Neuronal stem cell (in vitro differentiated cells): Measurements from ENCODE around the gene RNF213.
A peak's percentile ranks its signal among the peaks of the same experiment; 100 is the strongest.

ENCODE experiments used
- DNase-seq: peaks from one replicate; pipeline ENCODE4 v3.0.0-alpha.2; 2013; ENCODE audit warnings: low spot score
- H2AFZ ChIP-seq: one replicate; pipeline ENCODE4 v1.6.1; 2013; ENCODE audit warnings: mild to moderate bottlenecking, low read length, inconsistent platforms
- H2AK5ac ChIP-seq: 2 replicates; pipeline ENCODE4 v1.6.1; 2013; ENCODE audit warnings: low read depth, mild to moderate bottlenecking, inconsistent platforms, low read length, moderate library complexity, mixed read lengths
- H2BK120ac ChIP-seq: 2 replicates; pipeline ENCODE4 v1.6.1; 2013; ENCODE audit warnings: low read depth, mild to moderate bottlenecking, inconsistent platforms, low read length, moderate library complexity, mixed read lengths
- H2BK12ac ChIP-seq: one replicate; pipeline ENCODE4 v1.6.1; 2013; ENCODE audit warnings: low read length, inconsistent platforms
- H2BK15ac ChIP-seq: 2 replicates; pipeline ENCODE4 v1.6.1; 2013; ENCODE audit warnings: mild to moderate bottlenecking, low read length, inconsistent platforms, mixed read lengths
- H2BK5ac ChIP-seq: one replicate; pipeline ENCODE4 v1.6.1; 2013; ENCODE audit warnings: inconsistent platforms, mild to moderate bottlenecking, low read length, moderate library complexity
- H3K14ac ChIP-seq: one replicate; pipeline ENCODE4 v1.6.1; 2013; ENCODE audit warnings: low read length, inconsistent platforms
- H3K18ac ChIP-seq: 2 replicates; pipeline ENCODE4 v1.6.1; 2013; ENCODE audit warnings: low read length, inconsistent platforms
- H3K23ac ChIP-seq: 2 replicates; pipeline ENCODE4 v1.6.1; 2013; ENCODE audit warnings: low read depth, mild to moderate bottlenecking, mixed read lengths, low read length, inconsistent platforms; ENCODE audit not compliant: poor library complexity
- H3K27ac ChIP-seq: replicated peaks from 3 replicates; pipeline ENCODE4 v1.5.1; 2013; ENCODE audit warnings: low read length, inconsistent platforms
- H3K27me3 ChIP-seq, 3 experiments: 2 replicates each; pipeline ENCODE4 v1.6.1; 2013; ENCODE audit warnings: low read length in 3 of 3, mild to moderate bottlenecking in 2 of 3, inconsistent platforms in 1 of 3, low read depth in 1 of 3, mixed read lengths in 1 of 3, moderate library complexity in 1 of 3; ENCODE audit not compliant: control insufficient read depth in 3 of 3, insufficient read depth in 3 of 3
- H3K36me3 ChIP-seq, 2 donors: replicated peaks in 1 of 2; 2 replicates each; pipeline ENCODE4 v1.6.1; 2013; ENCODE audit warnings: low read length in 2 of 2; ENCODE audit not compliant: control insufficient read depth in 2 of 2, insufficient read depth in 2 of 2
- H3K4ac ChIP-seq: 2 replicates; pipeline ENCODE4 v1.6.1; 2013; ENCODE audit warnings: inconsistent platforms, mild to moderate bottlenecking, low read length, moderate library complexity
- H3K4me1 ChIP-seq, 2 donors: 1 replicate in 1 of 2; 2 replicates in 1 of 2; pipeline ENCODE4 v1.6.1; 2013; ENCODE audit warnings: low read length in 2 of 2, low read depth in 1 of 2; ENCODE audit not compliant: control insufficient read depth in 2 of 2, insufficient read depth in 1 of 2
- H3K4me2 ChIP-seq: one replicate; pipeline ENCODE4 v1.6.1; 2013; ENCODE audit warnings: mild to moderate bottlenecking, low read length, inconsistent platforms; ENCODE audit not compliant: insufficient read depth, poor library complexity, severe bottlenecking
- H3K4me3 ChIP-seq, 2 donors: 2 replicates each; pipeline ENCODE4 v1.5.1; 2013; ENCODE audit warnings: low read length in 2 of 2, mild to moderate bottlenecking in 2 of 2, inconsistent platforms in 1 of 2, moderate library complexity in 1 of 2
- H3K79me1 ChIP-seq: one replicate; pipeline ENCODE4 v1.6.1; 2013; ENCODE audit warnings: low read depth, mild to moderate bottlenecking, inconsistent platforms, low read length, moderate library complexity
- H3K9ac ChIP-seq: one replicate; pipeline ENCODE4 v1.6.1; 2013; ENCODE audit warnings: mild to moderate bottlenecking, low read depth, low read length, inconsistent platforms; ENCODE audit not compliant: poor library complexity
- H3K9me3 ChIP-seq, 2 donors: replicated peaks in 1 of 2; 2 replicates each; pipeline versions ENCODE3 to v1.6.1; 2013; ENCODE audit warnings: low read length in 2 of 2, mild to moderate bottlenecking in 2 of 2, inconsistent platforms in 1 of 2, low read depth in 1 of 2, mixed read lengths in 1 of 2, moderate library complexity in 1 of 2; ENCODE audit not compliant: control insufficient read depth in 2 of 2, insufficient read depth in 1 of 2
- H4K8ac ChIP-seq: one replicate; pipeline ENCODE4 v1.6.1; 2013; ENCODE audit warnings: low read depth, mild to moderate bottlenecking, inconsistent platforms, low read length, moderate library complexity
- H4K91ac ChIP-seq: one replicate; pipeline ENCODE4 v1.6.1; 2013; ENCODE audit warnings: low read length, low read depth, mild to moderate bottlenecking, inconsistent platforms; ENCODE audit not compliant: poor library complexity
- WGBS, 2 donors: extraction: QIAGEN DNeasy Blood & Tissue Kit; methylation state at CpG; one replicate each; pipeline ENCODE4 v1.1.7; 2013; ENCODE audit warnings: missing lambda C conversion rate in 2 of 2, mixed read lengths in 1 of 2; ENCODE audit not compliant: insufficient read length in 2 of 2, insufficient replicate concordance in 1 of 2; ENCODE audit errors: extremely low coverage in 2 of 2; 5-methylcytosine and 5-hydroxymethylcytosine counted together

RNF213 gene

GRCh38 chr17:80213643-80213975 lies 47.0 kb upstream of the RNF213 start:
- Histone ChIP-seq H3K4me1 (no peaks in the 10 kb centered on the region), H2AK5ac (no peak overlapping the region), H2AFZ (no peak overlapping the region), H3K79me1 (peaks cover 7% of the 10 kb centered on the region), H3K36me3 (peaks cover 23 to 64% of the 10 kb centered on the region in 2 donors), H3K27ac (no peak overlapping the region), H4K8ac (no peak overlapping the region), H3K9ac (no peak overlapping the region), H3K9me3 (no peaks in the 10 kb centered on the region), H3K18ac (no peak overlapping the region), H3K4me2 (no peak overlapping the region), H3K27me3 (no peaks in the 10 kb centered on the region), H2BK5ac (no peak overlapping the region), H3K23ac (no peak overlapping the region), H3K14ac (no peak overlapping the region), H4K91ac (no peak overlapping the region), H3K4me3 (no peak overlapping the region), H2BK12ac (no peak overlapping the region), H3K4ac (no peak overlapping the region), H2BK120ac (no peak overlapping the region), H2BK15ac (no peak overlapping the region)
- no peak for DNase-seq
- WGBS, 2 donors = no CpG with 5 or more reads among the region's 17 CpGs

- Histone ChIP-seq H2AK5ac (no peak overlapping the region), H4K91ac (no peak overlapping the region), H2AFZ (no peak overlapping the region), H4K8ac (peak overlapping the region; percentile 43), H3K23ac (peak overlapping the region; percentile 55), H3K4me3 (no peak overlapping the region), H3K4ac (no peak overlapping the region), H2BK15ac (no peak overlapping the region), H2BK120ac (no peak overlapping the region), H2BK5ac (no peak overlapping the region), H3K4me1 (peaks cover 0 to 2% of the 10 kb centered on the region in 2 donors), H3K4me2 (no peak overlapping the region), H3K79me1 (peaks cover 7% of the 10 kb centered on the region), H3K27ac (no peak overlapping the region), H3K27me3 (no peaks in the 10 kb centered on the region), H2BK12ac (no peak overlapping the region), H3K9me3 (no peaks in the 10 kb centered on the region), H3K36me3 (peaks cover 23 to 58% of the 10 kb centered on the region in 2 donors), H3K14ac (peak overlapping the region; percentile 56), H3K18ac (no peak overlapping the region), H3K9ac (peak overlapping the region; percentile 44)
- no CpG with 5 or more reads among the region's 48 CpGs for WGBS, 2 donors
- DNase-seq = no peak
Measured at GRCh38 chr17:80214012-80214877, 46.4 kb upstream of the RNF213 start.

- Histone ChIP-seq H4K91ac (no peak overlapping the region), H2BK120ac (no peak overlapping the region), H3K4me2 (no peak overlapping the region), H3K9ac (peak overlapping the region; percentile 44), H3K4me3 (no peak overlapping the region), H2BK12ac (no peak overlapping the region), H4K8ac (no peak overlapping the region), H3K9me3 (no peaks in the 10 kb centered on the region), H3K4ac (no peak overlapping the region), H3K27me3 (no peaks in the 10 kb centered on the region), H2AK5ac (no peak overlapping the region), H3K18ac (no peak overlapping the region), H3K4me1 (peaks cover 5% of the 10 kb centered on the region in 2 donors), H2AFZ (no peak overlapping the region), H2BK5ac (no peak overlapping the region), H3K14ac (peak overlapping the region; percentile 56), H3K79me1 (peaks cover 8% of the 10 kb centered on the region), H2BK15ac (no peak overlapping the region), H3K27ac (no peak overlapping the region), H3K23ac (peak overlapping the region; percentile 55), H3K36me3 (peaks cover 23 to 52% of the 10 kb centered on the region in 2 donors)
- DNase-seq = no peak
- no CpG with 5 or more reads among the region's 17 CpGs for WGBS, 2 donors
Measured at GRCh38 chr17:80214878-80215210, 45.8 kb upstream of the RNF213 start.

GRCh38 chr17:80216473-80217456 lies 43.9 kb upstream of the RNF213 start:
- H4K8ac ChIP-seq = no peak overlapping the region
- peaks cover 7% of the 10 kb centered on the region for H3K79me1 ChIP-seq
- no peak overlapping the region for H3K9ac ChIP-seq
- H2AFZ ChIP-seq = no peak overlapping the region
- H3K18ac ChIP-seq = no peak overlapping the region
- no peak overlapping the region for H3K4me2 ChIP-seq
- H3K4me1 ChIP-seq = peaks cover 7 to 14% of the 10 kb centered on the region in 2 donors
- H3K27ac ChIP-seq = no peak overlapping the region
- H2BK15ac ChIP-seq = no peak overlapping the region
- H3K27me3 ChIP-seq = no peaks in the 10 kb centered on the region
- DNase-seq = no peak
- no peak overlapping the region for H2BK12ac ChIP-seq
- H2BK5ac ChIP-seq = no peak overlapping the region
- H3K14ac ChIP-seq = no peak overlapping the region
- H2BK120ac ChIP-seq = no peak overlapping the region
- H3K4ac ChIP-seq = no peak overlapping the region
- H2AK5ac ChIP-seq = no peak overlapping the region
- no CpG with 5 or more reads among the region's 40 CpGs for WGBS, 2 donors
- H4K91ac ChIP-seq = no peak overlapping the region
- H3K9me3 ChIP-seq = no peaks in the 10 kb centered on the region
- peak overlapping the region in 1 of 2 donors; percentile 31 for H3K4me3 ChIP-seq
- no peak overlapping the region for H3K23ac ChIP-seq
- H3K36me3 ChIP-seq = peaks cover 10 to 33% of the 10 kb centered on the region in 2 donors
